Stimulated activated CD4-positive, alpha-beta T cell treated with anti-CD3 and anti-CD28 coated beads, Interleukin-12 subunit alpha, Interleukin-12 subunit beta, amount 100 ng/mL, for 4 hours (primary cell): ENCODE results near the gene AKAP7.
A peak's percentile ranks its signal among the peaks of the same experiment; 100 is the strongest.

ENCODE experiments used
- DNase-seq: peaks from one replicate; pipeline ENCODE4 v3.0.0-alpha.2; 2020

The AKAP7 gene

DNA sequence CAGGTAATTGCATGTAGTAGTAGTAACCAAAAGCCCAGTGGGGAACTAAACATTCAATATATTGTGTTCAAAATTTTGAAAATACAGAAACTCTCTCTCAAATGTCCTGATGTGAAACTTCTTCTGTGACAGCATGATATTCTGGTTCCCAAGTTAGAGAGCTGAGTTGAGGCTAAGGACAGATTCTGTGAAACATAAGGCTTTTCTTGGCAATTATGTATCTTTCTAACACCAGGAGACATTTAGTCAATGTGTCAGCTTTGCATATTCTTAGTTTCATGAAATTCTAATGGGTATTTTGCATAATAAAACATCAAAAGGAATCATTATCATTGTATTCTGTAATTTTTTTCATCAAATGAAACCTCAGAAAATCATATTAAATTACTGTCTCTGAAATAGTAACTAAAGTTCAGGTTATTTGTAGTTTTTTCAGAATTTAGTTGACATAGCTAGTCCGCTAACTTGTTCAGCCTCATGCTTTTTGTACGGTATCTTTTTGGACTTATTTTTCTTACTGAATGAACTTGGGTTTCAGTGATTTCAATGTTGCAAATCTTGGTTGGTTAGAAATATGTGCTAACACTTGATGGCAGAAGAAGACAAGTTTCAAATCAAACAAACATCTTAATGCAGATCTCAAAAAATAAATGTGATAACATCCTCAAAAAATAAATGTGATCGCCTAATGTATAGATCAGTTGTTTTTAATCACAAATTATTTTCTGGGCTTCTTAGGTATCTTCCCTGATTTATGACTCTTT, 70.4 kb downstream of the AKAP7 start:
- no peak for DNase-seq

DNA sequence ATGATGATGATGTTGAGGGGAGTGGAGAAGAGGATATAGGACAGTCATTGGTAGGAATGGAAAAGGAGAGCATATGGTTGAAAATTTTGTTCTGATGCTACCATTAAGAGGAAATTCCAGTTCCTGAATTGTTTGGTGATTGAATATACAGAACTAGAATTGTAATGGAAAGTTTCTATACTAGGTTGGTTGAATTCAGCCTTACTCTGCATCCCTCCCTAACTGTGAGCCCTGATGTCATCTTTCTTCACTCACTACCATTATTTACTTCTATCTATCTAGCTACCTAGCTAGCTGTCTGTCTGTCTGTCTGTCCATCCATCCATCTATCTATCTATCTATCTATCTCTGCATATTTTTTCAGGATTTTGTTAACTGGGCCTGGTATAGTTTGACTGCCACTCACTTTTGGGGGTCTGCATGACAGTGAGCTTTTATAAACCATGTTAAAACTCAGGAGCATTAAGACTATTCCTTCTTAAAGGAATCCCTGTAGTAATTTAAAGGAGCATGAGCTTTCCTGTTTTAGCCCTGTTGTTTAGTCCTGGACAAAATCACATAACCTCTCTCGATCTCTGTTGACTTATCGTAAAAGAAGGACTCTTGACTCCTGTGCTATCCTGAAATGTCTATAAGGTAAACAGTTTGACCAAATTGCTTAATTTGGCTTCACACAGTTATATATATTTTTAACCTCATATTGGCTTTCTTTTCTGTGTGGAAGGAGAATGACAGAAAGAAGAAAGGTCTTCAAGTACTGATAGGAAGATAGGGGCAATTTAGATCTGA, 71.4 kb downstream of the AKAP7 start:
- DNase-seq: no peak

DNA sequence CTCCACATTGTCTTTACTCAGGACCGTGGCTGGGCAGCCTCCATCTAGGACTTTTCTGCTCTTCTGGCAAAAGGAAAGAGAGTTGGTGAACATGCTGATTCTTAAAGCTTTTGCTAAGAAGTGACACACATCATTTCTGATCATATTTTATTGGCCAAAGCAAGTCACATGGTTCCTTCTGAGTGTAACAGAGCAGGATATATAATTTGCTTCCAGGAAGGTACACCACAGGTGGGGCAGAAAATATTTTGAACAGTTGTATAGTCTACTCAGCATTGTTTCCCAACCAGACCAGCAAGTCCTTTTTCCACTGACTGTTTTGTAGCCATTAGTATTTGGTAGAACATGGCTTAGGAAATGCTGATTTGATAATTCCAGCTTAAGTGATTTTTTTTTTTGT, 73.5 kb downstream of the AKAP7 start:
- no peak for DNase-seq

DNA sequence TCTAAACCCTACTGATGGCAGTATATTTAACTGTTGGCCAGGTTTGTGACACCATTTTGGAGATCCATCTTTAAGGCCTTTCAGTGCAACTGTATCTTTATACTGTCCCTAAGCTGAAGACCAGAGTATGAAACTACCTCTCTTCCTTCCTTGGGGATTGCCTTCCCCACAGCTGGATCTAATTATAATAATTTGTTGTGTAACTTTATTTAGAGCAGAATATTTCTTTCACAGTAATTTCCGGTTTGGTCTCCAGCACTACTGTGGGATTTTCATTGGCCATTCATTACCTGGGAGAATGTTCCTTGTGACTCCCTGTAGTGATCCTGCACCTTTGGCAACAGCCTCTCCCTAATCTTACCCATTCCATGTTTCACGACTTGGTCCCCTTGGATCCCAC, 75.2 kb downstream of the AKAP7 start:
- no peak for DNase-seq

DNA sequence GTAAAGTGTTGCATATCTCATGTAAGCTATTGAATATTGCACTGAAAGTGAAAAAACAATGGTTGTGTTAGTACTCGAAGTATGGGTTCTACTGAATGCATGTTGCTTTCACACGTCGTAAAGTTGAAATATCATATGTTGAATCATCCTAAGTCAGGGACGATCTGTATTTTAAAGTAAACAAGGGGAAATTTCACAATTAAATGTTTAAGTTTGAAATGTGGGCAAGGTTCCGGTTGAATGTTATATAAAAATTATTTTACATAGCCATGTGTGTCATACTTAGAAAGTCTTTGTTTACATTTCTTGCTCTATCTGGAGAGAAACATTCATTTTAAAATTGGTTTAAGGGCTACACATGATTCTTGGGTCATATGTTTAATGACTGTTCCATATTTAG, 76.8 kb downstream of the AKAP7 start:
- no peak for DNase-seq

DNA sequence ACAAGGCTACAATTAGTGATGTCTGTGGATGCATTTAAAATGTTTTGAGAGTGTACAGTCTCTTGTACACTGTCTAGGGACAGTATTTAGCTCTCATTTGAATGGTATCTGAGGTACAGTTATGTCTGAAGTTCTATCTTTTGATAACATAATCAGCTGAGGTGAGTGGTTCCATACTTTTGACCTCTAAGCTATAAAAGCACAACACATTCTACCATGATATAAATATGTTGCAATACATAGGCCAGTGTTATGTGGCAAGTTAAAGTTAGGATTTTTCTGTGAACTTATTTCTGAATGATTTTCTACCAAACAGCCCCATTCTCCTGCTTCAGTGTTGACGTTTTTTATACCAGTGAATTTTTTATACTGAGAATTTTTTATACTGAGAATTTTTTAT, 77.6 kb downstream of the AKAP7 start:
- DNase-seq: no peak

DNA sequence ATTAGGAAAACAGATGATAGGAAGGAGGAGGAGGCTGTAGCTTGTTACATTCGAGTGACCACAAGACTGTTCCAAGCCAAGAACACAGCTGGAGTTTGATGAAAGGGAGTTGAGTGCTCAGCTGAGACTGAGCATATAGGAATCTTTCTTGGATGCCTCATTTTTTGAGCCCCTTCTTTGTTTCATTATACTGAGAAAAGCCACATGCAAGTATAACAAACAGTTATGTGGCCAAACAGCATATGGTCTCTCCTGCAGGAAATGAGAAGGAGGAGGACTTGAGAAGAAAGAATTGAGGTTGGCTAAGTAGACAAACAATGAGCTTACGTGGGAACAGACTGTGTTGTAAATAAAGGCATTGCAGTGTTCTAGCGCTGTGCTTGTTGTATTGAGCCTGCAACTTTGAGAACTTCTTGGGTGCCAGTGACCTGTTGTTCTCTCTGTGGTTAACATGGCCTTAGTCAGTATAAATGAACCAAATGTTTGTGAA, 78.3 kb downstream of the AKAP7 start:
- DNase-seq: no peak

DNA sequence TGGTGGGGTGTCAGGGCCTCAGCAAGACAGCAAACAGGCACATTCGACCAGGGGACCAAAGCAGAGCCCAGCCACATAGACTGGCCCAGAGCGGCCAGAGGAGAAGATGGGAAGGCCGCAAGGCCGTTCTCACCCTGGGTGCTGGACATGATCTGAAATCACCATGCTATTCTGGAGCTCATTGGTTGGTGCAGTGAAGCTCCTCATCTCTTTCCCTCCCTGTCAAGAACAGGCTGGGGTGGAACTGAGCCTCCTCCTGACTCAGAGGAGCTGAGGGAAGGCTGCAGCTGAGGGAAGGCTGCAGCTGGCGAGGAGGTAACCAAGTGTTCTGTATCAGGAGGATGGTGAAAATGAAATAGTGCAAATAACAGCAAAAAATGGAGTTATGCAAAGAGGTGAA, 80.0 kb downstream of the AKAP7 start:
- no peak for DNase-seq

DNA sequence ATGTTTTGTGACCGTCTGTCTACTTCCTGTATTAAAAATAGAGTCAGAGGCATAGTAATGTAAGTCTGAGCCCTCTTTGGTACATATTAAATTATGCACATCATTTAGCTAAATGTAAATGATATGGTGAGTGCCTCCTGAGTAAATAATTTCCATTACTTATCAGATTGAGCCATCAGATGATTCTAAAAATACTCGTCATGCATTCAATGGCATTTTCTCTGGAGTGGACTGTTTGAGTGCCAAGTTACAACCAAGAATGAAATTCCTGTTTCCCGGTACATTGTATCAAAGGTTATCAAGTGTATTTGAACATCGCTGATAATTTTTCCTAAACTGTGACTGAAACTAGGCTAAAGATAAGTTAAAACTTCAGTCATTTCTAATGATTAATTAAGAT, 81.0 kb downstream of the AKAP7 start:
- no peak for DNase-seq

DNA sequence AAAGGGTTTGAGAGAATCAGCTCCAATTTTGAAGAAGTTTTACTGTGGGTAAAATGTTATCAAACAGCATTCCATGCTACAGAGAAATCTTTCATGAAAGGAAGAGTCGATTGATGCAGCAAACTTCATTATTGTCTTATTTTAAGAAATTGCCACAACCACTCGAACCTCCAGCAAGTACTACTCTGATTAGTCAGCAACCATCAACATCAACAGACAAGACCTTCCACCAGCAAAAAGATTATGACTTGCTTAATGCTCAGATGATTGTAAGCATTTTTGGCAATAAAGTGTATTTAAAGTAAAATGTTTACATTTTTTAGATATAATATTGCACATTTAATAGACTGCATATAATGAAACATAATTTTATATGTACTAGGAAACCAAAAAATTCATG, 87.5 kb downstream of the AKAP7 start:
- DNase-seq: no peak

DNA sequence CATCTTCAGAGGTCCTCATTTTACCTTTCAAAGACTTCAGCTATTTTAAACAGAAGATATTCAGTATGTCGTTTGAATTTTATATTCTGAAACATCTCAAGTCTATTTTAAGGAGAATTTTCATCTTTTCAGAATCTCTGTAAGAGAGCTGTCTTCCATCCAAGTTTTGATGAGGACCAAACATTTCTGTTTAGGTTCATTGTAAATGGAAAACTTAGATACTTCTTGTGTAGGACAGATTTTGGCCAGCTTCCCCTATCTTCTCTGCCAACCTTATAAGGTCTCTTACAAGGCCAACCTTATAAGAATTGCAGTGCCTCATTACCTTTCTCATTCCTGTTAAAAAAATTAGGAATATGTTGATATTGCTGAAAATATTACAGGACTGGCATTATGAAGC, 88.1 kb downstream of the AKAP7 start:
- no peak for DNase-seq

DNA sequence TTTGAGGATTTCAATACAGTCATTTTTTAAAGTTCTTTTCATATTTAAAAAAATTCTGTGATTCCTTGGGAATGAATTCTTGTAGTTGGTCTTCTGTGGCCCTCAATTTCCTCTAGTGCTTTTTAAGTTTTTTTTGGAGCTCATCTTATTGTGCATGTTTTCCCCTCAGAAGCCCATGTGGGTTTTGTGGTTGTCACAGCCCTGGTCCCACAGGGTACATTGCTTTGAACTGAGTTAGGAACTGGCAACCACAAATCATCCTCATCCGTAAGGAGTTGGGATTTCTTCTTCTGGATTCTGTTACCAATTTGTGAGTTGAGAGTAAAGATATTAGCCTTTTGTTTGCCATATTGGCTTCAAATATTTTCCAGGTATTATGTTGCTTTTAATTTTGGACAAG, 89.9 kb downstream of the AKAP7 start:
- DNase-seq: no peak

DNA sequence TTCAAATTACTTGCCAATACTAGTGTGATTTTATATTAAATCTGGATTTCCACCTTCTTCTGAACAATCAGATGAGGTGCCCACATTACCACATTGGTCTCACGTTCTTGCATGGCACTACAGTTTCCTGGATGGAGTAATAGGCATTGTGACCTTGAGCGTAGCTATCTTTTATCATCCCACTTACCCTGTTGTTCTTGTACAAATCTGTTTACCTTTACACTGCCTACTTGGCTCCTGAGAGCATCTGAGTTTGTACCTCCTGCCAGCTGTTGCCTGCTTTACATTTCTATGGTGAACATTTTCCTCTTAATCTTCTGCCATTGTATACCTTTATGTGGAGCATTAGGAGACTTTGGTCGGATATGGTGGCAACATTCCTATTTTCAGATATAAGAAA, 90.7 kb downstream of the AKAP7 start:
- no peak for DNase-seq

DNA sequence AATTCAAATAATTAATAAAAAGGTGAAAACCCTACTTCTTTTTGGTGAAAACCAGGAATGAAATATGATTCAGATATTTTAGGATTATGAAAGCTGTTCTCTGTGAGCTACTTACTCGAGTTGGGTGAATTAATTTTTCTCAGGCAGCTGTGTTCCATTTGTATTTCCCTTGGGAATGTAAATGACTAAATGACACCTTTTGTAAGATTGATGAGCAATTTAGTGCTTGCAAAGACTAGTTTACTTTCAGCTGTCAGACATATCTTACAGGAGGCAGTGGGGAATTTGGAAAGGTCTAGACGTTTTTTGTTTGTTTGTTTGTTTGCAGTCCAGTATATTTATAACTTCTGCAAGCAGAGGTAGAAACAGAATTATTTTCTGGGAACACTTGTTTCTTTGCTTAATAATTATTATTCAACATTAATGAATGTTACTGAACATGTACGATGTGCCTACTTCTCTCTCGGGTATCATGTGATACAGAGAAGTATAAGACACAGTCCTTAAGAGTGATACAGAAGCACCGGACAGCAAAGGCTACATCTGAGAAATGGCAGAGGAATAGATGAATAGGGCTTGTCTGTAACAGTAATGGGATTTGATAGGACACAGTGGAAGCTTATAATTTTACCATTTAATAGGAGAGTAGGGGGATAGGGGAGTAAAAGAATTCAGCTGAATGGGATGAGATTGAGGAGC, 91.3 kb downstream of the AKAP7 start:
- no peak for DNase-seq

DNA sequence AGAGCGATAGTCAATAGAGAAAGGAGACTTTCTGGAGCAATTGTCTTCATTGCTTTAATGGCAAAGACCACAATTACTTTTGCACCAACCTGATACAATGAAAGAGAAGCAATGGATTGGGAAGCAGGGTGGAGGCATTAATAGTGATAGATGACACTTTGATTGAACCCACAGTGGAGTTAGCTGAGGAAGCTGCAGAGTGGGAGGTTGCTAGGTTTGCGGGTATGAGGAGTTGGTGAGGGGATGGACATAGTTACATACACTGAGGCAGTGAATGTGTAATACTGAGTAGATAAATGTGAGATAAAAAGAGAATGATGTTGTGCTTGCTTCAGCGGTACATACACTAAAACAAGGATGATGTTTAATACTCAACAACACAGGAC, 91.9 kb downstream of the AKAP7 start:
- no peak for DNase-seq

DNA sequence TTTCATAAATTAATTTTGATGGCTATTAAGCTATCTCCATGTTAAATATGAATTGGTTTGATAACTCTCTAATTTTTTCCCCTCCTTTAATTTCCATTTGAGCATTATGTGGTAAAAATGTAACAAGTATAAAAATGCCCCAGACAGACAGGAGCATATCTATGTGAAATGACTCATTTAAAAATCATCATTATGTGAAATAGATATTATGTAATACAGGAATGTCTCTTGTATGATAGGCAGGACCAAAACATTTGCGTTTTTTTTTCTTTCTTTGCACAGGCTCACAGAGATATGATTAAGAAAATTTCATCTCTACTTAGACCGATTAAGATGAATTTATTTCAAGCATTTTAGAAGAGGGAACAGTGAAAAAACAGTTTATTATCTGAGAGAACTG, 95.8 kb downstream of the AKAP7 start:
- DNase-seq: no peak

DNA sequence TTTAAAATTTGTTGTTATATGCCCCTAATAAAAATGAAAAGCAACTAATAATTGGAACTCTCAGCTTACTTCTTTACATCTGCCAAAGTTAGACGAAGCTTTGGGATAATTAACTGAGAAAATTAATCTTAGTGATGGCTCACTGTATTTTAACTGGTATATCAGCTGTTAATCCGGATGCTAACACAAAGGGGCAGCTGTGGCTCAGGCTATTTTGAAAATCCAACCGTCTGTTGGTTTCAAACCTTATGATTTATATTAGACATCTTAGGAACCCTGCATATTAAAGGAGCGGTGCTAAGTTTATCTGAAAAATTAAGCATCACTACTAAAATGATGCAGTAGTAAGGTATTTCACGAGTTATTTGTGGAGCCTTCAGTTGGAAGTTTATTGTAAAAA, 96.6 kb downstream of the AKAP7 start:
- no peak for DNase-seq

DNA sequence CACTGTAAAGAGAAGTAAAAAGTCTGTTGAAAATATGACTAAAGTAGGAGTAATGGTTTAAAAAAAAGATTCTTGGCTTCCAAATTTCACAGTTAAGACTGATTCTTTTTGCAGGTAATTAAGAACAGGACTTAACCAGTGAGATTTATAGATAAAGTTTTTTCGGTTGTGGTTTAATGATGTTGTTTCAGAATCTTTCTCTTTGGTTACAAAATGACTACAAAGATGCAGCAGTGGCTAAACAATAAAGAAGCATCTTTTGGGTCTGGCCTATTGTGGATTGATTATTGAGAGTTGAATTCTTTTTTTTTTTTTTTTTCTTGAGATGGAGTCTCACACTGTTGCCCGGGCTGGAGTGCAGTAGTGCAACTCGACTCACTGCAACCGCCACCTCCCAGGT, 109.7 kb downstream of the AKAP7 start:
- no peak for DNase-seq

DNA sequence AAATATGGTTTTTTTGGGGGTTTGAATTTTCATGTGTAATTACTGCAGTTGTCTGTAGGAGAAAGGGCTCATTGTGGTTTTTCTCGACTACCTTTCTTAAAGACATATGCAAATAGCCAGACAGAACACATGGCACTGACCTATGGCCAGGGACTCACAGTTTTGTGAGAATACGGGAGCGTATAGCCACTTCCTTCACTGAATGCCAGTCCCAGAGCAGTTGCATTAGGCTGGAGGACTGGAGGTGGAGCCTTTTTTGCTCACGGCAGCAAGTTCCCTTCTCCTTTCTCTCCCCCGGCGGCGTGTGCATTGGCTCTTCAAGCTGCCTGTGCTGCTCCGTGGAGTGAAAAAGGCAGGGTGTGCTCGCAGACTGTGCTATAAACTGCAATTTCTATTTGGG, 114.9 kb downstream of the AKAP7 start:
- peak; percentile 3 for DNase-seq

DNA sequence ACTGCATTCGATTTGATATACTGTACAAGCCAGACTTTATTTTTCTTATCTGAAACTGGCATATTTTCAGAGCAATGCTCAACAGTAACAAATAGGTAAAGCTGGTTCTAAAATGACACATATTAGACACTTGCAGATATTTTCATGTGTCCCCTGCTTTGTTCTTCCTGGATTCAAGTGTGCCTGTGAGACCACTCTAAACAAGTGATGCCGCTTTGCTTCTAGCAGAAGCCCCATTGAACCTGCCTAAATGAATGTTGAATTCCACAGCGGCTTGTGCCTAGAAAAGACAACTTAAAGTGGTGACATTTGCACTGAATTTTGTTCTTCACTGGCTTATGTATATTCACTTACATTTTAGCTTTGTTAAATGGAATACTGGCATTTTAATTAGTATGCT, 115.7 kb downstream of the AKAP7 start:
- no peak for DNase-seq

DNA sequence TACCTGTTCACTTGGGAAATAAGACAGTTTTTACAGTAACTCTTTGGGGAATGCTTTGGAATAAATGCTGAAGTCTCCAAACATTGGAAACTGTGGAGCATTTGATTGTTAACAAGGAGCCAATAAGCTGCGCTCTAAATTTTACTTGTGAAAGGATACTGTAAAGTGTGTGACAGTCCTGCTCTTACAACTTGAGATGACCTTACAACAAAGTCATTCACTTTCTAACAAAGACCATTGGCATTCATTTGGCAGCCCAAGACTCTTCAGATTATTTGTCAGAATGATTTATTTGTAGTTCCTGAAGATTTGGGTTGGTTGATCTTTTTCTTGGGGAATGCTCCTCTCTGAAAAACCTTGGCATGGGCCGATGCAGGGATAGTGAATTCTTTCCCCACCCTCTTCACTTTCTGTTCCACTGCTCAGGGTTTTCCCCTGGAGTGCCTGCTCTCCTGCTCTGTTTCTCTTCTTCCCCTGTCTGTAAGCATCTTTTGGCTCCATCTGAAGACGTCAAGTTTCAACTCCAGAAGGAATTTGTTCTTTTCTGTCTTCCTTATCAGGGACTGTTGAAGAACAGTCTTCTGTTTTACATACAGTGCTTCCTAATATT, 116.4 kb downstream of the AKAP7 start:
- DNase-seq: no peak

DNA sequence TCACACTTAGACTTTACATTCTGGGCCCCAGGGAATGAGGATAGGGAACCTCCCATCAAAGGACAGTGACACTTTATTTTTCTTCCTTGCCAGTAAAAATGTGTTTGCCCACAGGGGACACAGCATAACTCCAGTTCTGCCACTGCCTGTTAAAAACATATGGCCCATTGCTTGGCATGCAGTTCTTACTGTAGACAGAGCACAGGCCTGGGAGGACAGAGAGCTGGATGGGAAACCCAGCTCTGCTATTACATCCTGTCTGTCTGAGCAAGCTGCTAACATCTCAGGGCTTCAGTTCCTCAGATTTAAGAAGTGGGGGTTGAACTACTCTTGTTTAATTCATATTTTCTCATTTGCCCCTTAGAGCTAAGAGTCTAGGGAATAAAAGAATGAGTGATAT, 120.2 kb downstream of the AKAP7 start:
- DNase-seq: no peak

DNA sequence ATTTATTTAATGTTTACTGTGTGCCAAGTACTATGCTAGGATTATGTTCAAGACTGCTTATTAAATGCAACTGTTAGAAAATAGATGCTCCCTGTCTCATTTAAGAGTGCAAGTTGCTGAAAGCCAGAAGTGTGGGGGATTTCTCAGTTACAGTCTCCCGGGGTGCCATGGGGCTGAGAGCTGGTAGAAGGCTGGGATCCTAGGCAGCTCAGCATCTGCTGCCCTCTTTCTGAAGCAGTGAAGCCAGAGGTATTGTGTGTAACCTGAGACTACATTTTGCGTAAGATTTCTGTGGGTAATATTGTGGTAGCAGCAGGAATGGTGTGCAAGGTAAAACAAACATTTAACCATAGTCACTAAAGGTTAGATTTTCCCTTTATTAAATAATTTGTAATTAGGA, 120.6 kb downstream of the AKAP7 start:
- DNase-seq: no peak

DNA sequence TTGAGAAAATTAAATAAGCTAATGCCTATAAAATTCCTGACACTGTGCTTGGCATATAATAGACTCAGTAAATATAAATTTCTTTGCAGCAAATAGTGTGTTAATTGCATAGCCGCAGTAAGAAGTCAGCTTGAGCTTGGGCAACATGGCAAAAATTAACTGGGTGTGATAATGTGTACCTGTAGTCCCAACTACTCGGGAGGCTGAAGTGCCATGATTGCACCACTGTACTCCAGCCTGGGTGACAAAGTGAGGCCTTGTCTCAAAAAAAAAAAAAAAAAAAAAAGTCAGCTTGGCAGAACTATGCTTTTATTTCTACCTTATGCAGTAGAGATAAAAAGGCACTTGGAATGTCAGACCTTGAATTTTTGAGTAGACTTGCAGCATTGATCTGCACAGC, 121.8 kb downstream of the AKAP7 start:
- DNase-seq: no peak
